LNCaP clone FGC (cell line): ENCODE results near the gene GRIA4.
"Not testable (repeated sequence)": the region's sequence is repeated elsewhere in the genome, so short reads cannot be mapped to it uniquely, and the experiment has no call there.

Experiments
- DNase-seq: peaks from one replicate; pipeline ENCODE4 v3.0.0-alpha.2; 2011; ENCODE audit warnings: low read depth
- H3K4me3 ChIP-seq: 2 replicates; pipeline ENCODE4 v1.5.1; 2011; ENCODE audit warnings: mild to moderate bottlenecking, low read depth, low read length, control low read depth
- TF ChIP-seq, protein P1 (sequence below): IDR thresholded peaks from 2 replicates; pipeline ENCODE4 v1.5.1; 2012; ENCODE audit warnings: mild to moderate bottlenecking; ENCODE audit not compliant: control insufficient read depth, insufficient read depth; ENCODE audit errors: extremely low read depth

GRIA4 gene

DNA sequence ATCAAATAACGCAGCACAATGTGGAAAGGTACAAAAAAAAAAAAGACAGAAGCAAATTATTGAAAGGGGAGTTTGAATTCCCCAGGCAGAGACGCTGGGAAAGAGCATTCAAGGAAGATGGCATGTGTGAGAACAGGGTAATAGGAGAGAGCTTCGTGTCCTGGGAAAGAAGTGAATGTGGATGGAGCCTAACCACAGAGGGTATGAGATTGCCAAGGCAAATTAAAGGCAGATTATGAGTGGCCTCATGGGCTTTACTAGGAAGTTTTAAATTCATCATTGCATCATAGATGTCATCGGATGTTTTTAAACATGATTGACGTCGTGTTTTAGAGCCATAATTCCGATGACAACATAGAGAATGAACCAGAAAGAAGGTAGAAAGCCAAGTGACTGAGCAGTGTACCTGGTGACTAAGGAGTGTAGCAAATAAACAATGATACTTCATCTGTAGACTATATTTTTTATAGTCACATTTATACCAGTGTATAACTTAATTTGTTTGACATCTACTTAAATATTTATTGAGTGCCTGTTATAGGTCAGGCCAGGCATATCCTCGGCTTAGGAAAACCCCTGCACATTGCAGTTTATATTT, 260.7 kb downstream of the GRIA4 start:
- H3K4me3 ChIP-seq, result no peak overlapping the region
- no peak for DNase-seq
- TF ChIP-seq, protein P1, sequence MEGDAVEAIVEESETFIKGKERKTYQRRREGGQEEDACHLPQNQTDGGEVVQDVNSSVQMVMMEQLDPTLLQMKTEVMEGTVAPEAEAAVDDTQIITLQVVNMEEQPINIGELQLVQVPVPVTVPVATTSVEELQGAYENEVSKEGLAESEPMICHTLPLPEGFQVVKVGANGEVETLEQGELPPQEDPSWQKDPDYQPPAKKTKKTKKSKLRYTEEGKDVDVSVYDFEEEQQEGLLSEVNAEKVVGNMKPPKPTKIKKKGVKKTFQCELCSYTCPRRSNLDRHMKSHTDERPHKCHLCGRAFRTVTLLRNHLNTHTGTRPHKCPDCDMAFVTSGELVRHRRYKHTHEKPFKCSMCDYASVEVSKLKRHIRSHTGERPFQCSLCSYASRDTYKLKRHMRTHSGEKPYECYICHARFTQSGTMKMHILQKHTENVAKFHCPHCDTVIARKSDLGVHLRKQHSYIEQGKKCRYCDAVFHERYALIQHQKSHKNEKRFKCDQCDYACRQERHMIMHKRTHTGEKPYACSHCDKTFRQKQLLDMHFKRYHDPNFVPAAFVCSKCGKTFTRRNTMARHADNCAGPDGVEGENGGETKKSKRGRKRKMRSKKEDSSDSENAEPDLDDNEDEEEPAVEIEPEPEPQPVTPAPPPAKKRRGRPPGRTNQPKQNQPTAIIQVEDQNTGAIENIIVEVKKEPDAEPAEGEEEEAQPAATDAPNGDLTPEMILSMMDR, result no peak

DNA sequence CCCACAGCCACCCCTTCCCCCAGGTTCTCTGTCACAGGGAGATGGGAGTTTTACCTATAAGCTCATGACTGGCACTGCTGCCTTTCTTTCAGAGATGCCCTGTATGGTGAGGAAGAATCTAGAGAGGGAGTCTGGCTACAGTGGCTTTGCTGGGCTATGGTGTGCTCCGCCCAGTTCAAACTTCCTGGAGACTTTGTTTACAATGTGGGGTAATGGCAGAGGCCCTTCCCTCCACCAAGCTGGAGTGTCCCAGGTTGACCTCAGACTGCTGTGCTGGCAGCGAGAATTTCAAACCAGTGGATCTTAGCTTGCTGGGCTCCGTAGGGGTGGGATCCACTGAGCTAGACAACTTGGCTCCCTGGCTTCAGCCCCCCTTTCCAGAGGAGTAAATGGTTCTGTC, 268.6 kb downstream of the GRIA4 start:
- no peak overlapping the region for H3K4me3 ChIP-seq
- TF ChIP-seq, protein P1, result no peak
- DNase-seq, result no peak

DNA sequence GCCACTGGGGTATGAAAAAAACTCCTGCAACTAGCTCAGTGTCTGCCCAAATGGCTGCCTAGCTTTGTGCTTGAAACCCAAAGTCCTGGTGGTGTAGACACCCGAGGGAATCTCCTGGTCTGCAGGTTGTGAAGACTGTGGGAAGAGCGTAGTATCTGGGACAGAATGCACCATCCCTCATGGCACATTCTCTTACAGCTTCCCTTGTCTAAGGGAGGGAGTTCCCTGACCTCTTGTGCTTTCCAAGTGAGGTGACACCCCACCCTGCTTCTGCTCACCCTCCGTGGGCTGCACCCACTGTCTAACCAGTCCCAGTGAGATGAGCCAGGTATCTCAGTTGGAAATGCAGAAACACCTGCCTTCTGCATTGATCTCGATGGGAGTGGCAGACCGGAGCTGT, 269.1 kb downstream of the GRIA4 start:
- H3K4me3 ChIP-seq, DNase-seq: not testable (repeated sequence)

DNA sequence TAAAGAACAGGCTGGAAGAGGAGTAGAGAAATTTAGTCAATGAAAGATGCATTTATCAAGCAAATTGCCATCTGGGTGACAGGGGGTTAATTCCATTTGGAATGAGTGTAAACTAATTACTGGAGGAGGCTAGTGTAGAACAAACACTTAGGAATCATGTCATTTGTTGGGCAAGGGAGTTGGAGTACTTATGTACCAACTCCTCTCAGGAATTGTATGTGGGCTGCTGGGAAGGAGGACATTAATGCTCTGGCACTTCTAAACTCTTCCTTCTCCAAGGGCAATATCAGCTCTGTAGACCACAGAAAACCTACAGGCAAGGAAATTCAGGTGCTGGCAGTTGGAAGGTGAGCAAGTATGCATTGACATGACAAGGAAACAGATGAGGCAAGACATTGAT, 271.2 kb downstream of the GRIA4 start:
- no peak for DNase-seq
- TF ChIP-seq, protein P1, result no peak
- H3K4me3 ChIP-seq, result no peak overlapping the region

DNA sequence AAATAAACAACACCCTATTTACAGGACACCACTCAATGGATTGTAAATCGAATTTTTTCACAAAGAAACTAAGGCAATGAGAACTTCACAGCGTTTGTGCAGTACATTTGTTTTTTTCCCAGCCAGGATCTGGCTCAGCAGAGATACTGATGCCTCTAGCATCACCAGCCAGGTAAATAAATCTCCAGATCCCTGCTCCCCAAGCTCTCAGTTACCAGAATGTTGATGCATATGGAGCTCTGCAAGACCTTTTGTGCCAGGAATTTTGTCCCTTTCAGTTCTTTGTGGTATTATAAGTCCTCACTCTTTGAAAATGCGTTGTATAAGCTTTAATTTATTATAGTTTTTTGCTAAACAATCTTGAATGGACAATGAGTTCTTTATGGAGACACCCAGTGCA, 274.6 kb downstream of the GRIA4 start:
- DNase-seq, result no peak
- TF ChIP-seq, protein P1, result no peak
- H3K4me3 ChIP-seq, result no peak overlapping the region

DNA sequence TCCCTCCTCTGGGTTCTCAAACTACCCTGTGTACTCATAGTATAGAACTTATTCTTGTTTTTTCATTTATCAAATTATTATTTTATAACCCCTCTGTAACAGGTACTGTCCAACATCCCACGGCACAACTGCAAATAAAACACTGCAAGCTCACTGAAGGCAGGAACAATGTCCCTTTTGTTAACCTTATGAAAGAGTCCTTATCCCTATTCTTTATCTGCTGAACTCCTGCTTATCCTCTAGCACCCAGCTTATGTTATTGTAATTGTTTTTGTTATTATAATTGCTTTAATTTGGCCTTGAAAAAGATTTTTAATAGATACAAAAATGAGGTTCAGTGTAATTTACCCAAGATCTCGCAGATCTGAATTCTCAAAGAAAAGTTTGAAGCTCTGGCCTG, 281.8 kb downstream of the GRIA4 start:
- DNase-seq, result no peak
- no peak overlapping the region for H3K4me3 ChIP-seq
- TF ChIP-seq, protein P1, result no peak

DNA sequence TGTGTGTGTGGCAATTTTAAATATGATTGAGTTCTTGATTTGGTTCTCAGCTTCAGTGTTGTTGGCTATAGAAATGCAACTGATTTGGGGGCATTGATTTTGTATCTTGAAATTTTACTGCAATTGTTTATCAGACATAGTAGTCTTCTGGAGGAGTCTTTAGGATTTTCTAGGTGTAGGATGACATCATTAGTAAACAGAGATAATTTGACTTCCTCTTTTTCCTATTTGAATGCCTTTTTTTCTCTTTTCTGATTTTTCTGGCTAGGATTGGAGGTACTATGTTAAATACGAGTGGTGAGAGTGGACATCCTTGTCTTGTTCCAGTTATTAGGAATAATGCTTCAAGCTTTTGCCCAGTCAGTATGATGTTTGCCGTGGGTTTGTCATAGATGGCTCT, 287.3 kb downstream of the GRIA4 start:
- no peak for DNase-seq
- TF ChIP-seq, protein P1, result no peak
- no peak overlapping the region for H3K4me3 ChIP-seq
